GM21825 (cell line): ENCODE measurements around the gene POLR1G.

Source experiments
- ATAC-seq: cut with Tn5 transposase; IDR thresholded peaks from one replicate; pipeline ENCODE4 v1.9.1; 2021; ENCODE audit warnings: mild to moderate bottlenecking, moderate library complexity; ENCODE audit not compliant: unreplicated experiment

POLR1G gene

GRCh38 chr19:45443462-45444317 lies 37.2 kb downstream of the POLR1G start:
- peak; percentile 38 for ATAC-seq

GRCh38 chr19:45444318-45445041 lies 38.0 kb downstream of the POLR1G start:
- peak; percentile 44 for ATAC-seq

- ATAC-seq: no peak
These were observed 38.7 kb downstream of the POLR1G start for GRCh38 chr19:45445139-45445538.

- ATAC-seq: no peak
These were observed 39.9 kb downstream of the POLR1G start for GRCh38 chr19:45446295-45446694.

- ATAC-seq: no peak
These were observed 40.5 kb downstream of the POLR1G start for GRCh38 chr19:45446944-45447343.

- ATAC-seq: no peak
These were observed 41.9 kb downstream of the POLR1G start for GRCh38 chr19:45448425-45448756.

- no peak for ATAC-seq
These were observed 42.4 kb downstream of the POLR1G start for GRCh38 chr19:45448887-45449299.

- ATAC-seq: no peak
These were observed 43.5 kb downstream of the POLR1G start for GRCh38 chr19:45450012-45450333.

GRCh38 chr19:45451131-45451849 lies 44.8 kb downstream of the POLR1G start:
- ATAC-seq: no peak

- no peak for ATAC-seq
These were observed 45.5 kb downstream of the POLR1G start for GRCh38 chr19:45451850-45452387.

GRCh38 chr19:45455707-45456499 lies 49.5 kb downstream of the POLR1G start:
- ATAC-seq: no peak

- ATAC-seq: no peak
These were observed 50.0 kb downstream of the POLR1G start for GRCh38 chr19:45456500-45456815.

- no peak for ATAC-seq
These were observed 51.3 kb downstream of the POLR1G start for GRCh38 chr19:45457776-45458175.
